Measurements from ENCODE around the gene TPRKB.
"Not testable (repeated sequence)": the region's sequence is repeated elsewhere in the genome, so short reads cannot be mapped to it uniquely, and the experiment has no call there.

The TPRKB gene

GRCh38 chr2:73736378-73736777 is 767 bp downstream of the TPRKB start:
- DNase-seq, result no peak

- DNase-seq, result no peak
These were observed 6.3 kb downstream of the TPRKB start for GRCh38 chr2:73730810-73731209.

- DNase-seq, result no peak
These were observed 8.4 kb downstream of the TPRKB start for GRCh38 chr2:73728711-73729110.

- DNase-seq, result no peak
These were observed 9.1 kb downstream of the TPRKB start for GRCh38 chr2:73728043-73728442.

GRCh38 chr2:73726657-73727056 is 10.5 kb downstream of the TPRKB start:
- DNase-seq, result not testable (repeated sequence)

- no peak for DNase-seq
These were observed 18.1 kb downstream of the TPRKB start for GRCh38 chr2:73718851-73719621.

GRCh38 chr2:73718421-73718820 is 18.7 kb downstream of the TPRKB start:
- no peak for DNase-seq

GRCh38 chr2:73717695-73718094 is 19.4 kb downstream of the TPRKB start:
- not testable (repeated sequence) for DNase-seq

- DNase-seq, result no peak
These were observed 19.9 kb downstream of the TPRKB start for GRCh38 chr2:73717251-73717606.

- DNase-seq, result no peak
These were observed 20.4 kb downstream of the TPRKB start for GRCh38 chr2:73716543-73717250.

- no peak for DNase-seq
These were observed 23.1 kb downstream of the TPRKB start for GRCh38 chr2:73714091-73714490.

GRCh38 chr2:73708527-73708926 is 28.6 kb downstream of the TPRKB start:
- no peak for DNase-seq

GRCh38 chr2:73707636-73708035 is 29.5 kb downstream of the TPRKB start:
- no peak for DNase-seq

- DNase-seq, result no peak
These were observed 30.1 kb downstream of the TPRKB start for GRCh38 chr2:73707058-73707457.

GRCh38 chr2:73705091-73705490 is 32.1 kb downstream of the TPRKB start:
- DNase-seq, result no peak

- no peak for DNase-seq
These were observed 32.9 kb downstream of the TPRKB start for GRCh38 chr2:73704285-73704684.

GRCh38 chr2:73703675-73704074 is 33.5 kb downstream of the TPRKB start:
- no peak for DNase-seq

- not testable (repeated sequence) for DNase-seq
These were observed 34.2 kb downstream of the TPRKB start for GRCh38 chr2:73702852-73703493.

- no peak for DNase-seq
These were observed 35.0 kb downstream of the TPRKB start for GRCh38 chr2:73701968-73702665.

GRCh38 chr2:73701448-73701765 is 35.7 kb downstream of the TPRKB start:
- not testable (repeated sequence) for DNase-seq

- DNase-seq, result no peak
These were observed 36.3 kb downstream of the TPRKB start for GRCh38 chr2:73700661-73701447.

GRCh38 chr2:73700131-73700611 is 37.0 kb downstream of the TPRKB start:
- no peak for DNase-seq

- DNase-seq, result no peak
These were observed 37.7 kb downstream of the TPRKB start for GRCh38 chr2:73699437-73699836.
